BLaER1 (cell line): ENCODE results near the gene CASKIN2.

Experiments used
- H3K27ac ChIP-seq: shearing (Covaris generic); formaldehyde crosslinking; 2 replicates; pipeline ENCODE4 v1.8.1; 2022
- H3K27me3 ChIP-seq: shearing (Covaris generic); formaldehyde crosslinking; 2 replicates; pipeline ENCODE4 v1.8.1; 2022
- H3K36me3 ChIP-seq: shearing (Covaris generic); formaldehyde crosslinking; 2 replicates; pipeline ENCODE4 v1.8.1; 2022
- H3K4me1 ChIP-seq: shearing (Covaris generic); formaldehyde crosslinking; 2 replicates; pipeline ENCODE4 v1.8.1; 2022
- H3K4me2 ChIP-seq: shearing (Covaris generic); formaldehyde crosslinking; 2 replicates; pipeline ENCODE4 v1.8.1; 2022
- H3K4me3 ChIP-seq: shearing (Covaris generic); formaldehyde crosslinking; 2 replicates; pipeline ENCODE4 v1.8.1; 2022
- H3K9ac ChIP-seq: shearing (Covaris generic); formaldehyde crosslinking; 2 replicates; pipeline ENCODE4 v1.8.1; 2022
- H3K9me3 ChIP-seq: shearing (Covaris generic); formaldehyde crosslinking; 2 replicates; pipeline ENCODE4 v1.8.1; 2022
- H4K20me1 ChIP-seq: shearing (Covaris generic); formaldehyde crosslinking; 2 replicates; pipeline ENCODE4 v1.8.1; 2022
- Cebpa-rat ChIP-seq: shearing (Covaris generic); IDR thresholded peaks from 2 replicates; pipeline ENCODE4 v1.8.1; 2022

CASKIN2 gene

DNA sequence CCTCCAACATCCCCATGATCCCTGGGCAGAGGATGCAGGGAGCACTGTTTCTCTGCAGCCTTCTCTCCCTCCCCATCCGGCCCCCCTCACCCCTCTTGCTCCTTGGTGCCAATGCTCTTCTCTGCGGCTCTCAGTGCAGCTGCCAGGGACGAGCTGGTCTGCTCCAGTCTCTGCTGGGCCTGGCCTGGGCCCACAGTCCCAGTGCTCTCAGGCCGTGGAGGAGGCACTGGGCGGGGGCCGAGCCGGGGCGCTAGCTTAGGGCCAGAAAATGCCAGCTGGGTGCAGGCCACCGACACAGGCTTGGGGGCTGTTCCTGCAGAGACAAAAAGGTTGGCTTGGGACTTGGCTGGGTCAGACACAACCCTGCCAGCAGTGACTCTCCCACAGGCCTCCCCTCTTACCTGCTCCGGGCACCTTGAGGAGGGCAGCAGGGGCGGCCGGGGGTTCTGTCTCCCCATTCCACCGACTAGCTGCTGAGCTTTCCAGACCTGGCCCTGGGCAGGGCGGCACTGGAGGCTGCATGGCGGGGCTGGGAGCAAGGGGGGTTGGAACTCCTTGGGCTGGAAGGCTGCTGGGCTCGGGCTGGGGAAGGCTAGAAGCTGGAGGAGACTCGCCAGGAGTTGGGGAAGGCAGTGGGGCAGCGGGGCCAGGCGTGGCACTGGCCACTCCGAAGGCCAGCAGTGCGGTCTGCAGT is 13.8 kb downstream of the CASKIN2 start:
- no peak for TF ChIP-seq Cebpa-rat
- no peak overlapping the region for H3K4me3 ChIP-seq
- H3K27ac ChIP-seq: peak overlapping the region; percentile 96
- H3K27me3 ChIP-seq: no peaks in the 10 kb centered on the region
- peak overlapping the region; percentile 92 for H3K4me2 ChIP-seq
- no peaks in the 10 kb centered on the region for H3K9me3 ChIP-seq
- H3K9ac ChIP-seq: peak overlapping the region; percentile 82
- H3K4me1 ChIP-seq: peaks cover 97% of the 10 kb centered on the region
- H3K36me3 ChIP-seq: peaks cover 79% of the 10 kb centered on the region
- H4K20me1 ChIP-seq: 0 out of 2 replicates have a peak, but pooled peaks cover 8% of the 10 kb centered on the region

DNA sequence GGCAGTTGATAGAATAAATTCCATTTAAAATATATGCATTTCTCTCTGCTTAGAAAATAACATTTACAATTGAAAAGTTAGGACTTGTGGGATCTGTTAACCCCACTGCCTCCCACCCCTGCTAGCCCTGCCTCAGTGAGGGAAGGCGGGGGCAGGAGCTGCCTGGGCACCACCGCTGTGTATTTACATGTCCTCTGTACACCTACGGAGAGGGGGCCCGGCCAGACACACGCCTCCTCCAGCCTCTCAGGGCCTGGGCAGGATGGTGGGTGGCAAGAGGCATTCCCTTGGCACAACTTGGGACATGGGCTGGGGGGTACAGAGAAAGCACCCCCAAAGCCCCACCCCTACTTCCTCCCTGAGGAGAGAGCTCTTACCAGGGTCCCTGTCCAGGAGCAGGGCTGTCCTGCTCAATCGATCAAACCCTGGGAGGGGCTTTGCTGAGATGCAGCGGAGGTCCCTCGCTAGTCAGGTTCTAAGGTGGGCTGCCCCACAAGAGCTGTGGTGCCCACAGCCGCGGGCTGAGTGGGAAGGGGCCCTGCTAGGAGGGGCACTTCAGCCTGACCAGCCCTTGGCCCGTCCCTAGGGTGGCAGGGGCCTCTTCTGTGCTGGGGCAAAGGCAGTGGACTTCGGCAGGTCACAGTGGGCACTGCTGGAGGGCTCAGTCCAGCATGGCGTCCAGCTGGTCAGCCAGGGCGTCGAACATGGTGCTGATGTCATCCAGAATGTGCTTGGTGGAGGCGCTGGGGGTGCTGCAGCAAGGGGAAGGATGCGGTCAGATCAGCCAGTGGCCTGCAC is 14.7 kb downstream of the CASKIN2 start:
- Histone ChIP-seq H3K36me3 (peaks cover 79% of the 10 kb centered on the region), H3K9me3 (no peaks in the 10 kb centered on the region), H3K27ac (peak overlapping the region; percentile 96), H3K27me3 (no peaks in the 10 kb centered on the region), H3K9ac (peak overlapping the region; percentile 82), H4K20me1 (0 out of 2 replicates have a peak, but pooled peaks cover 8% of the 10 kb centered on the region), H3K4me1 (peaks cover 97% of the 10 kb centered on the region), H3K4me3 (peak overlapping the region; percentile 61; the same call in 1 of the 2 replicates), H3K4me2 (peak overlapping the region; percentile 92)
- no peak for TF ChIP-seq Cebpa-rat

DNA sequence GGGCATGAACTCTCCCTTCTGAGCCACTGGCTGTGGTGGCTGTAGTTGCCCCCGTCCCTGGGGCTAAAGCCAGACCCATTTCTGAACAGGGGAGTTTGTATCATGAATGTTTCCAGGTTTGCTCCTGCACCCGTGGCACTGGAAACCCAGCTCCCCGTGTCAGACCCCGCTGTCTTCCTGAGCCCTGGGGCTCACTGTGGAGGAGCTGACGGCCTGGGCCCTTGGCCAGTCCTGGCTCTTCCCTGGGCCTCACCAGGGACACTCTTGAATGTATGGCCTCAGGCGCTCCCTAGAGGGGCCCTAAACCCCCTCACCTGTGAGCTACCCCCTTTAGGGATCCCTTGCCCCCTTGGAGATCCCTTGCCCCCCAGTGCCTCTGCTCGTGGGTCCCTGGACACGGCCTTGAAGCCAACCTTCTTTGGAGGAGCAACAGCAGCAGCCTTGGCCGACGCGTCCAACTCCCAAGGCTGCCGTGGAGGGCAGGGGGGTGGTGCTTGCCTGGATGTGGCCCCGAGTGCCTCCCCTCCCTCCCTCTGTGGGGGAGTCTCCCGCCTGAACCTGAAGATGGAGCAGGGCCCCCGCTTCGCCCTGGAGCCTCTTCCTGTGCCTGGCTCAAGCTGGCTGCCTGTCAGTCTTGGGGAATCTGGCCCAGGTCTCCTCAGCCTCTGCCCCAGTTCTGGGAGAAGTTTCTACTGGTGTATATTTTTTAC is 15.9 kb downstream of the CASKIN2 start:
- Histone ChIP-seq H3K4me3 (peak overlapping the region; percentile 61), H3K9me3 (no peaks in the 10 kb centered on the region), H3K36me3 (peaks cover 79% of the 10 kb centered on the region), H3K27ac (peak overlapping the region; percentile 96), H4K20me1 (0 out of 2 replicates have a peak, but pooled peaks cover 2% of the 10 kb centered on the region), H3K4me1 (peaks cover 93% of the 10 kb centered on the region), H3K4me2 (peak overlapping the region; percentile 92), H3K9ac (peak overlapping the region; percentile 82), H3K27me3 (no peaks in the 10 kb centered on the region)
- no peak for TF ChIP-seq Cebpa-rat

DNA sequence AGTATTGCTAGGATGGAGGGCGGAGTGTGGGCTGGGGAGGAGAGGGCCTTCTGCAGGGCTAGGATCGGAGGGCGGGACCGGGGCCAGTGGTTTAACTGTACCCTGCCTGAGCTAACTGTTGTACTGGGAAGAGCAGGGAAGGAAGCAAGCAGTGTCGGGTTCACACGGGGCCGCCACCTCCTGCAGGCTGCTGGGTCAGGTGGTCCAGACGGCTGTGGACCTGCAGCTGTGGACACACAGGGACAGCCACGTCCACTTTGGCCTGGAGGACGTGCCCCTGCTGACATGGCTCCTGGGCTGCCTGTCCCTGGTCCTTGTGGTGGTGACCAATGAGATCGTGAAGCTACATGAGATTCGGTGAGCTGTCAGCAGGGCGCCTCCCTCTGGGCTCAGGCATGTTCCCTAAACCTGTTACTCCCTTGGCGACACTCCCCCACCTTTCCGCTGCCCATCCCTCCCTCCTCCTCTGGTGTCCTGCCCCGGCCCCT is 16.6 kb downstream of the CASKIN2 start:
- Histone ChIP-seq H3K9me3 (no peaks in the 10 kb centered on the region), H4K20me1 (no peaks in the 10 kb centered on the region), H3K36me3 (peaks cover 79% of the 10 kb centered on the region), H3K4me3 (peak overlapping the region; percentile 61), H3K27ac (peak overlapping the region; percentile 96), H3K27me3 (no peaks in the 10 kb centered on the region), H3K9ac (peak overlapping the region; percentile 82), H3K4me2 (peak overlapping the region; percentile 92), H3K4me1 (peaks cover 93% of the 10 kb centered on the region)
- TF ChIP-seq Cebpa-rat: no peak

GRCh38 chr17:75498039-75498725 is 17.2 kb downstream of the CASKIN2 start:
- no peak for TF ChIP-seq Cebpa-rat
- no peaks in the 10 kb centered on the region for H4K20me1 ChIP-seq
- H3K27me3 ChIP-seq: no peaks in the 10 kb centered on the region
- H3K27ac ChIP-seq: peak overlapping the region; percentile 96
- H3K36me3 ChIP-seq: peaks cover 79% of the 10 kb centered on the region
- peak overlapping the region; percentile 61 for H3K4me3 ChIP-seq
- peak overlapping the region; percentile 82 for H3K9ac ChIP-seq
- peak overlapping the region; percentile 92 for H3K4me2 ChIP-seq
- H3K9me3 ChIP-seq: no peaks in the 10 kb centered on the region
- H3K4me1 ChIP-seq: peaks cover 93% of the 10 kb centered on the region

- Histone ChIP-seq H4K20me1 (no peaks in the 10 kb centered on the region), H3K9me3 (no peaks in the 10 kb centered on the region), H3K4me3 (no peak overlapping the region), H3K9ac (no peak overlapping the region), H3K4me1 (peaks cover 95% of the 10 kb centered on the region), H3K27me3 (no peaks in the 10 kb centered on the region), H3K36me3 (peaks cover 78% of the 10 kb centered on the region), H3K4me2 (peak overlapping the region; percentile 92), H3K27ac (peak overlapping the region; percentile 96)
- no peak for TF ChIP-seq Cebpa-rat
These were observed 19.3 kb downstream of the CASKIN2 start for GRCh38 chr17:75496005-75496404.

DNA sequence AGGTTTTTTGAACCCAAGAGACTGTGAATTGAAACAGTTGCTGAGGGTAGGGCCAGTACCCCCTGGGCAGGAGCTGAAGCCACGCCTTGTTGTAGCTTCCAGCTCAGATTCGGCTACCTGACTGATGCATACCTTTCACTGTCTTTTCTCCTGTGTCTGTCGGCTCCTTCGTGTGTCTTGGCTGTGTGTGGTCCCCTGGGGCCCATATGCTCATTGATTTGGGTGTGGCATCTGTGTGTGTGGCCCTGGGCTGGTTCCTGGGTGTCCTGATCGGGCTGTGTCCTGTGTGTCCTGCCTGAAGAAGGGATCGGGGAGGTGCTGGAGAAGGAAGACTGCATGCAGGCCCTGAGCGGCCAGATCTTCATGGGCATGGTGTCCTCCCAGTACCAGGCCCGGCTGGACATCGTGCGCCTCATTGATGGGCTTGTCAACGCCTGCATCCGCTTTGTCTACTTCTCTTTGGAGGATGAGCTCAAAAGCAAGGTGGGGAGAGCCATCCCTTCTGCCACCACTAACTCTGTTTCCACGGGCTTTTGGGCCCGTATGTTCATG is 20.9 kb downstream of the CASKIN2 start:
- Histone ChIP-seq H3K4me2 (peak overlapping the region; percentile 96), H3K9ac (no peak overlapping the region), H4K20me1 (no peaks in the 10 kb centered on the region), H3K27me3 (no peaks in the 10 kb centered on the region), H3K36me3 (peaks cover 62% of the 10 kb centered on the region), H3K27ac (peak overlapping the region; percentile 96), H3K4me1 (peaks cover 95% of the 10 kb centered on the region), H3K9me3 (no peaks in the 10 kb centered on the region), H3K4me3 (no peak overlapping the region)
- no peak for TF ChIP-seq Cebpa-rat

- Histone ChIP-seq H3K36me3 (peaks cover 60% of the 10 kb centered on the region), H4K20me1 (no peaks in the 10 kb centered on the region), H3K27ac (peak overlapping the region; percentile 96), H3K9ac (peak overlapping the region; percentile 80), H3K4me1 (peaks cover 95% of the 10 kb centered on the region), H3K27me3 (no peaks in the 10 kb centered on the region), H3K4me2 (peak overlapping the region; percentile 96), H3K4me3 (no peak overlapping the region), H3K9me3 (no peaks in the 10 kb centered on the region)
- TF ChIP-seq Cebpa-rat: no peak
These were observed 21.7 kb downstream of the CASKIN2 start for GRCh38 chr17:75493476-75494129.
